OCI-LY7 (cell line): Measurements from ENCODE around the gene AKAP5.

Source experiments
- CTCF ChIP-seq: fragments of 200-600 bp; sonication (generic); conservative IDR thresholded peaks from 2 replicates; pipeline ENCODE4 v1.5.1; 2014; ENCODE audit warnings: mild to moderate bottlenecking, antibody characterized with exemption, low read length, moderate library complexity, mixed read lengths
- EZH2phosphoT487 ChIP-seq: fragments of 200-600 bp; sonication (generic); IDR thresholded peaks from 2 replicates; pipeline ENCODE4 v1.6.1; 2018; ENCODE audit warnings: low read depth, borderline replicate concordance, mild to moderate bottlenecking, mixed run types, antibody characterized with exemption, low read length, moderate library complexity, mixed read lengths

GRCh38 chr14:64416348-64416932, 48.9 kb upstream of the AKAP5 start:
- TF ChIP-seq CTCF (no peak), EZH2phosphoT487 (no peak)
